HG02970 (cell line): ENCODE measurements around the gene SHISAL2B.
"Not testable (repeated sequence)": the region's sequence is repeated elsewhere in the genome, so short reads cannot be mapped to it uniquely, and the experiment has no call there.

ENCODE experiments used
- ATAC-seq: cut with Tn5 transposase; IDR thresholded peaks from one replicate; pipeline ENCODE4 v1.9.1; 2021; ENCODE audit warnings: mild to moderate bottlenecking, moderate library complexity, moderate number of reproducible peaks; ENCODE audit not compliant: unreplicated experiment, low FRiP score

Gene SHISAL2B

DNA sequence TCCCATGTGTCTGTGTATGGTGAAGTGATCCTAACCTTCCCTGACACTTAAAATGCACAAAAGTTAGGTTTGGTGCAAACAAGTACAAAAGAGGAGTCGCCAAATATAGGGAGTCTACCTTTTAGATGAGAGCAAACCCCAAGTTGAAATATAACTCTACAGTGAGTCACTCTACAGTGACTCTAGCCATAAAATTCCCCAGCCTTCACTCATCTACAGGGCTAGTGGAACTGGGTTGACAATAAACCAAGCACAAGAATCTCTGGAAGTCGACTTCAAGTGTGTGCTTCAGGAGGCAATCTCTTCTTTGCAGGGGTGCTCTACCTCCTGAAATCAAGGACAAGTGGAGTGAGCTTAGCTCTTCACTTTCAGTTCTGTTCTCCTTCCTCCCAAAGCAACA is 3.3 kb downstream of the SHISAL2B start:
- no peak for ATAC-seq

DNA sequence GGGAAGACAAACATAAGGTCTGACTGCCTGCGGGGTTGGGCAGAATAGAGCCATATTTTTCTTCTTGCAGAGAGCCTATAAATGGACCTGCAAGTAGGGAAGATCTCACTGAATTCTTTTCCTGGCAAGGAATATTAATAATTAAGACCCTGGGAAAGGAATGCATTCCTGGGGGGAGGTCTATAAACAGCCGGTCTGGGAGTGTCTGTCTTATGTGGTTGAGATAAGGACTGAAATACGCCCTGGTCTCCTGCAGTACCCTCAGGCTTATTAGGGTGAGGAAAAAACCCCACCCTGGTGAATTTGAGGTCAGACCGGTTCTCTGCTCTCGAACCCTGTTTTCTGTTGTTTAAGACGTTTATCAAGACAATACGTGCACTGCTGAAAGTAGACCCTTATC is 6.1 kb downstream of the SHISAL2B start:
- ATAC-seq: not testable (repeated sequence)

DNA sequence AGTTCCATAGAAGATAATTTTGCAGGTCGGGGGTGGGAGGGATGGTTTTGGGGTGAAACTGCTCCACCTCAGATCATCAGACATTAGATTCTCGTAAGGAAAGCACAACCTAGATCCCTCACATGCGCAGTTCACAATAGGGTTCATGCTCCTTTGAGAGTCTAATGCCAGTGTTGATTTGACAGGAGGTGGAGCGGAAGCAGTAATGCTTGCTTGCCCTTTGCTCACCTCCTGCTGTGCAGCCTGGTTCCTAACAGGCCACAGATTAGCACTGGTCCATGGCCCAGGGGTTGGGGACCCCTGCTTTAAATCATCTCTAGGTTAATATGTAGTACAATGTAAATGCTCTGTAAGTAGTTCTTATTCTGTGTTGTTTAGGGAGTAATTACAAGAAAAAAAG is 10.5 kb downstream of the SHISAL2B start:
- ATAC-seq: no peak

DNA sequence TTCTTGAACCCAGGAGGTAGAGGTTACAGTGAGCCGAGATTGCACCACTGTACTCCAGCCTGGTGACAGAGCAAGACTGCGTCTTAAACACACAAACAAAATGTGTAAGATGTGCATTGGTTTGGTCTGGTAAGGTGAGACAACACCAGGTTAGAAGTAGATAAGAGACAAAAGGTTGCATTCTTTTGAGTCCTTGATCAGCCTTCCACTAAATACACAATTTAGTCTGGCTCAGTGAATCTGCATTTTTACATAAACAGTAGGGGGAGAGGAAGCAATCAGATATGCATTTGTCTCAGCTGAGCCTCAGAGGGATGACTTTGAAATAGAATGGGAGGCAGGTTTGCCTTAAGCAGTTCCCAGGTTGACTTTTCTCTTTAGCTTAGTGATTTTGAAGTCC is 15.8 kb downstream of the SHISAL2B start:
- not testable (repeated sequence) for ATAC-seq

DNA sequence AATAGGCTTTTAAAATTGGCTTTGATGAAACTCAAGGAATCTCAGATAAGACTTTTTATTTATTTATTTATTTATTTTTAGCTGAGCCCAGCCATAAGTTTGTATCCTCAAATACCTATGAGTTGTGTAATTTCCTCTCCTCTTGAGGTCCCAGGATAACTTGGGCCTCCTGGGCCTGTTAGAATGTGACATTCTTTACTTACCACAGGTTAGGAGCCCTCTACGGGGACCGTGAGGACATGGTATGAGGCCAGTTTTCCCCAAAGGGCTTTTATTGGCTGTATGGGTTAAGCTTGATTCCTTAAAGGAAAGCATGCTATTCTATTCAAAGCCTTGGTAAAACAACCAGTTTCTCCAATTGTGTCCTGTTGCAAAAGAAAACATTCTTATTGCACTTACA is 16.9 kb downstream of the SHISAL2B start:
- ATAC-seq: no peak

DNA sequence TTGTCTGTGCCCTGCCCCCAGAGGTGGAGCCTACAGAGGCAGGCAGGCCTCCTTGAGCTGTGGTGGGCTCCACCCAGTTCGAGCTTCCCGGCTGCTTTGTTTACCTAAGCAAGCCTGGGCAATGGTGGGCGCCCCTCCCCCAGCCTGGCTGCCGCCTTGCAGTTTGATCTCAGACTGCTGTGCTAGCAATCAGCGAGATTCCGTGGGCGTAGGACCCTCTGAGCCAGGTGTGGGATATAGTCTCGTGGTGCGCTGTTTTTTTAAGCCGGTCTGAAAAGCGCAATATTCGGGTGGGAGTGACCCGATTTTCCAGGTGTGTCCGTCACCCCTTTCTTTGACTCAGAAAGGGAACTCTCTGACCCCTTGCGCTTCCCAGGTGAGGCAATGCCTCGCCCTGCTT is 24.2 kb downstream of the SHISAL2B start:
- not testable (repeated sequence) for ATAC-seq

DNA sequence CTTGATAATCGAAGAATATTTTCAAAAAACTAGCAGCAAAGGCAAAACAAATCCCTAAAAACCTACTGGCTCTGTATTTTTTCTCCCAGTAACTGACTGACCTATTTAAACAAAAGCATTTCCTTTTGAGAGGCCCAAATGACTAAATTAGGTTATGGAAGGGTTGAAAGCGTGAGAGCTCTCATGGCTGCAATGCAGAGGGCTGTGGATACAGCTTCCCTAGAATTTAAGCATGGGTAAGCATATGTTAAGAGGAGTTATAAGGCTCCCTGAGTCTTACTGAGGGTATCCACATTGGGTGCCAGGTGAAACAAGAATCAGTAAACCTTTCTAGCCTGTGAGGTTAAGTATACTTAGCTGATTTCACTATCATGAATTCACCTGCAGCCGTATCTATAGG is 32.3 kb downstream of the SHISAL2B start:
- ATAC-seq: no peak

DNA sequence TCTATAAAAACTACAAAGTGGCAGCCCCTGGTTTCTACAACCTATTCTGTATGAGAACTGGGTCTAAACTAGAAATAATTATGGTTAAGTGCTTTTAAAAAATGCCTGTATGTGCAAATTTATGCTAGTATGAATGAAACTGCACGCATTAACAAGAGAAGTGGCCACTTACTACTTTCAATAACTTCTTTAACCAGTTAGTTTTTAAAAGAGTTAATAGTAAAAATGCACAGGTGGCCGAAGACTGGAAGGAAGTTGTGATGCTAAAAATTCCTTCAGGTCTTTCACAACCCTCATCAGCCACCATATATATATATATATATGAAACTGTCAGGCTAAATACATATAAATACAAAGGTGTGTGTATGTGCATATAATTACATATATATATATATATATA is 36.8 kb downstream of the SHISAL2B start:
- ATAC-seq: no peak

DNA sequence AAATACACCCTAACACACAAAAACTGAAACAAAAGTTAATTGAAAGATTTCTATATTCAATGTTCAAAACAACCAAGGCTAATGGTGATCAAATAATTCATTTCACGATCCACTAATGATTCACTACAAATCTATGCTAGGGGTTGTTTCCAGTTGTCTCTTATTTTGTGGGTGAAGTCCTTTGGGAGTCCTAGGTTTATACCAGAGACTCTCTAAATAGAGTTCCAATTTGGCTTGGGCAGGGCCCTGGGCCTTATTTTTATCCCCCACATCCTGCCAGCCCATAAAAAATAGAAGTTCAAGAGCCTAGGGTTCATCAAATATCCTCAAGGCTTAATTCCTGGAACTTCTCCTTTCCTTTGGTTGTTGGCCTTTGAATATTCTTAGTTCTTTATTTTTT is 52.1 kb downstream of the SHISAL2B start:
- ATAC-seq: no peak

DNA sequence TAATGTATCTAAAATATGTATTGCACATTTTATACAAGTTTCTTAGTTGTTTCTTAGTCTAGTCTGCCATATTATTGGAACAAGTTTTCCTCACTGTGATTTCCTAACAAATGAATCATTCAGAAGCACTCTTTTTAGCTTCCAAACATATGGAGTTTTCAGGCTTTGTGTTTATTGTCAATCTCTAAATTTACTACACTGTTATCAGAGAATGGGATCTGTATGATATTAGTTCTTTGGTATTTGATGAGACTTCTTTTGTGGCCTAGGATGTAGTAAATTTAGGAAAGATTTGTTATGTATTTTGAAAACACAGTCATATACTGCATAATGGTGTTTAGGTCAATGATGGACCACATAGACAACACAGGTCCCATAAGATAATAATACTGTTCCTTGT is 52.5 kb downstream of the SHISAL2B start:
- ATAC-seq: no peak

DNA sequence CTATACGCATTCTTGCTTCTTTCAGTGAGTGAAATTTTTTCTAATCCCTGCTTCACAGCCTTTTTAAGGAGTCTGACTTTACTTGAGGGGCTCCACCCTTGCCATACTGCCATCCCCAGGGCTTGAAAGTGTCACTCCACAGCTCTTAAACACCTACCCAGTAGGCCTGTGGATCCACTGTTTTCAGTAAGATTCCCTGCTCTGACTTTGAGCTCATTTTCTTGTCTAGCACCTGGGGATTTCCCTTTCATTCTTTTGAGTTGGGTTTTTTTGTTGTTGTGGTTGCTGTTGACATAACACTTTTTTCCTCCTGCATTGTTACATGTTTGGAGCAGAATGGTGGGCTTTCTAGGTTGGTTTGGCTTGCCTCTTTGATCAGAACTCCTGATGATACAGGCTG is 54.6 kb downstream of the SHISAL2B start:
- no peak for ATAC-seq

DNA sequence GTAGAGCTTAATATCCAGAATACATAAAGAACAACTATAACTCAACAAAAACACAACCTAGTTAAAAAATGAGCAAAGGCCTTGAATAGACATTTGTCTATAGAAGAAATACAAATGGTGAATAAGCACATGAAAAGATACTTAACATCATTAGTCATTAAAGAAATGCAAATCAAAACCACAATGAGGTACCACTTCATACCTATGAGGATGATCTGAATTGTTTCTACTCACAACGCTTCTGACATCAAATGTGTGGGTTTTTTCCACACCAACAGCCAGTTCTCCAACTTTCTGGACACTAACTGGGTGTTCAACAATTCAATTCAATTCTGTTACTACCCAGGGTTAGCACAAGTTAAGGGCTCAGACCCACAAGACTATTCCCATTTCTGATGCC is 56.1 kb downstream of the SHISAL2B start:
- ATAC-seq: no peak

DNA sequence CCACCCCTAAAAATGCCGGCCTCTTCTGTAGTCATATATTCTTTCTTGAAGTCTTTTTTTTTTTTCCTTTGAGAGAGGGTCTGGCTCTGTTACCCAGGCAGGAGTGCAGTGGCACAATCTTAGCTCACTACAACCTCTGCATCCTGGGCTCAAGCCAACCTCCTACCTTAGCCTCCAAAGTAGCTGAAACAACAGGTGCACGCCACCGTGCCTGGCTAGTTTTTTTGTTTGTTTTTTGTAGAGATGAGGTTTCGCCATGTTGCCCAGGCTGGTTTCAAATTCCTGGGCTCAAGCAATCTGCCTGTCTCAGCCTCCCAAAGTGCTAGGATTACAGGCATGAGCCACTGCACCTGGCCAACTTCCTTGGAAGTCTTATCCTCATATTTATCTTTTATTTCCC is 59.1 kb downstream of the SHISAL2B start:
- no peak for ATAC-seq

DNA sequence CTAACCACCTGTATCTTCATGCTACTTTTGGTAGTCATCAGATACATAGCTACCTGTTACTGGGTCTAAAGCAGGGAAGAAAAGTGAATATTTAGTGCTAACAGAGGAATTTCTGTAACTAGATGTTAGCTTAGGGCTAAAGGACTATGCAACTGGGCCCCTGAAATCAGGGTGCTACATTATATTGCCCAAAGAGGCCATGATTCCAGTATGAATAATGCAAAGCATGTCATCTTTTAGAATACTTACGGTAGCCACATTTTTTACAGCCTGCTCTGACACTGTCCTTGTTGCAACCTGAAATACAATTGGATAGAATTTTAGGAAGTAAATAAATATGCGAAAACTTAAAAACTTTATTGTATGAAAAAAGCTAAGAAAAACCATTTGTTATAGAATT is 63.8 kb downstream of the SHISAL2B start:
- ATAC-seq: no peak

DNA sequence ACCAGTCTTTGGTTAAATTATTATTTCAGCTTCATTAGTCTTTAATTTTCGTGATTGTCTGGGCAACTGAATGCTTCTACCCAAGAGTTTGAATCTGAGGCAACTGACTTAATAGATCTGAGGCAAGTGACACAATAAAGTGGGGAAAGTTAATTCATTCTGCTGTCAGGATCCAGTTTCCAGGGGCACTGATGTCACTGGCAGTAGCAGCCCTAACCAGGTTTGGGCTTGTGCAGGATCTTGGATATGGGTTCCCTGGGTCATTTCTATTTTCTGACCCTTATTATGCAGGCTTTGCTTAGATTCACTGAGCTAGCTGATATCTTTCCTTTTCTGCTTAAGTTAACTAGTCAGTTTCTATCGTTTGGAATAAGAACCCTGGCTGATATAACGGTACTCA is 68.6 kb downstream of the SHISAL2B start:
- ATAC-seq: no peak

DNA sequence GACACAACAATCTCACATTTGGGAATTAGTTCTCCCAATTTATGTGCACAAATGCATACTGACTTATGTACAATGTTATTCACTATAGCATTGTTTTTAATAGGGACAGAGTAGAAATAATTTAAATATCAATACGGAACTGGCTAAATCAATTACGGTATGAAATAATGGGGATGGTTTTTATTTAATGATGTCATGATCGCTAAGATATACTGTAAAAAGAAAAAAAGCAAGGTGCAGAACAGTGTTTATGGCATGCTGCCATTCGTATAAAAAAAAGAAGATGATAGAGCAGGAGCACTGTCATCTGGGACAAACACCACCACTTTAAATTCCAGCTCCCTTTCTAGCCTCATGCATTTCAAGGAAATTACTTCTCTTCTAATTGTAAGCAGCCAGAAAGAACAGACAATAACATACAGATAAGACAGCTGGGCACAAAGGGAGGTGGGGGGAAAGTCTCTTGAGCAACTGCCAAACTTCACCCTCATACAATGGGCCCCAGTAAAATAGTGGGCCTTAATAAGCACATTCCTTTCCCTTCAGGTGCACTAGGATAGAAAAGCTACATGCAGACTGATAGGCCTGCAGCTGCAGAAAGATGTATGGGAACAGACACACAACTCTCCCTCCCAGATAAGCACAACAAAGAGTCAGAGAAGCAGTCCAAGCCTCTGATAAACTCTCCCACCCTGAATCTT is 69.8 kb downstream of the SHISAL2B start:
- no peak for ATAC-seq

DNA sequence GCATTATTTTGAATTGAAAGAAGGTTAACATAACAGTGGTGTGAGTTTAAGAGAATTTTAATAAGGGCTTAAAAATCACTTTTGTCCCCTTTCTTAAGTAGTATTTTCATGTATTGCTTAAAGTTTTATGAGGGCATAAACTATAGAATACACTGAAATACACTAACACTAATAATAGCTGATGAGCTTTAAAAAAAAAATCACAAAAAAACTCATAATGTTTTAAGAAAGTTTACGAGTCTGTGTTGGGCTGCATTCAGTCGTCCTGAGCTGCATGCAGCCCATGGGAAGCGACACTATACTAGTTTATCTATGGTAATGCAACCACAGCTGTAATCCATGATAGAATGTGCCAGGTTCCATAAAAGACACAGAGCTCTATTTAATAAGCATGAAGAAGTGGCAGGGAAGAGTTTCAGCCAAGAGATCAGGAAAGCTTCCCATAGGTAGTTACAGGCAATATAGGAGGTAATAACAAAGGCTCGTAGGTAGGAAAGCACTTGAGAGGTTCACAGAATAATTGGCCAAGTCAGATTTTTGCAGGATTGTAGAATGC is 73.7 kb downstream of the SHISAL2B start:
- no peak for ATAC-seq

DNA sequence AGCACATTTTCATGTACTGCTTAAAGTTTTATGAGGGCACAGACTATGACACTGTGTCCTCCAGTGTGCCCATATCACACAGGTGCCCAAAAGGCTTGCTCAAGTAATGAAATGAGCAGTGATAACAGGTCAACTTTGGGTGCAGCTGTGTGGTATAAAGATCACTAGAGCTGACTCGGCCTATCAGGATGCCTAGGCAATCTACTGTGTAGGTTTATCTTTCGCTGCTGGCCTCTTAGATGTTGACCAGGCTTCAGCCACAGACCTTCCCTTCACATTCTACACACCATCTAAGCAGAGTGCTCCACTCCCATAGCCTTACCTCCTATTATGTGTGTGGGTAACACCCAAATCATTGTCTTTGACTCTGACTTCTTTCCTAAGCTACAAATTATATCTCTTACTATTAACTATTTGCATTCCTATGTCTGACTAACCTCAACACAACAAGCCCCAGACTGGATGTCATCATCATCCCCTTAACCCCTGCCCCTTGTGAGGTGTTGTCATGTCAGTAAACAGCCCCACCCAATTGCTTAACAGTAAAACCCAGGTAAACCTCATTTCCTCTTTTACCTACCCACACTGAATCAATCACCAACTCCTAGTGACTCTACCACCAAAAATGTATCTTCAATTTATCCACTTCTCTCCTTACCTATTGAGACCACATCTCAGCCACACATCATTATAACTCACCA is 75.7 kb downstream of the SHISAL2B start:
- no peak for ATAC-seq

DNA sequence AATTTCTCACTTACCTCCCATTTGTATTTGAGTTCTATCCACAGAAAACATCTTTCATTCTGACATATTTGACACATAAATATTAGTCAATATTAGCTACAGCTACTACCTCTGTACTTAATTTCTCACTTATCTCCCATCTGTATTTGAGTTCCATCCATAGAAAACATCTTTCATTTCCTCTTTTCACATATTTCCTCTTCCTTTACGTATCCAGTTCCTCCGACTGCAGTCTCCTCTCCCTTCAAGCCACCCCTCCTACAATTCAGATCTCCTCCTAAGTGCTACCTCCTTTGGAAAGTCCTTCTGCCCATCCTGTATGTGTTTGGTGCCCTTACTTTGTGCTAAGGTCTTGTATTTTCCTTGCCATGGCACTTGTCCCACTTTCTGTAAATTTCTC is 76.6 kb downstream of the SHISAL2B start:
- ATAC-seq: no peak
